IMR-90 (cell line): ENCODE measurements around the gene PDCD2. TPM values are rescaled to one million over a fixed set of nuclear protein-coding genes. Genes with fewer than 3 reads are reported as not detected.
"Not testable (repeated sequence)": the region's sequence is repeated elsewhere in the genome, so short reads cannot be mapped to it uniquely, and the experiment has no call there.

ENCODE experiments used
- ATAC-seq: fragments of 200-7000 bp; cut with Tn5 transposase; 2 replicates; pipeline ENCODE4 v1.9.1; 2020; ENCODE audit warnings: low read depth, mild to moderate bottlenecking, moderate library complexity
- BruUV-seq: library from RNA; stranded (reverse); fragments of 400-500 nt; replicated peaks from 2 replicates; lab custom pipeline; 2021; lab: Mats Ljungman, UMichigan
- CTCF ChIA-PET: fragments of 300-600 bp; formaldehyde crosslinking; extraction: SDS; loops from one replicate; lab custom pipeline; 2021; ENCODE audit warnings: antibody characterized with exemption; lab: Yijun Ruan, JAX
- POLR2A ChIA-PET: fragments of 300-600 bp; sonication (Branson Sonifier 250); formaldehyde crosslinking; loops from one replicate; lab custom pipeline; 2022; ENCODE audit warnings: antibody characterized with exemption; ENCODE audit not compliant: unreplicated experiment; lab: Charles Lee
- DNase-seq: peaks from one replicate; pipeline ENCODE4 v3.0.0; 2013
- H2AFZ ChIP-seq: replicated peaks from 2 replicates; pipeline ENCODE3; 2013; ENCODE audit warnings: low read length, mild to moderate bottlenecking; ENCODE audit not compliant: poor library complexity
- H2AK5ac ChIP-seq: 2 replicates; pipeline ENCODE4 v1.6.1; 2013; ENCODE audit warnings: low read depth, low read length, inconsistent platforms
- H2AK9ac ChIP-seq: replicated peaks from 2 replicates; pipeline ENCODE3; 2013; ENCODE audit warnings: mild to moderate bottlenecking, low read depth, low read length, moderate library complexity; ENCODE audit not compliant: poor library complexity
- H2BK120ac ChIP-seq: 2 replicates; pipeline ENCODE4 v1.6.1; 2013; ENCODE audit warnings: low read depth, low read length, inconsistent platforms
- H2BK15ac ChIP-seq: 3 replicates; pipeline ENCODE4 v1.6.1; 2013; ENCODE audit warnings: low read depth, low read length, inconsistent platforms
- H2BK20ac ChIP-seq: 2 replicates; pipeline ENCODE4 v1.6.1; 2013; ENCODE audit warnings: low read depth, mild to moderate bottlenecking, inconsistent platforms, low read length, moderate library complexity
- H2BK5ac ChIP-seq: 2 replicates; pipeline ENCODE4 v1.6.1; 2013; ENCODE audit warnings: mild to moderate bottlenecking, low read depth, low read length, inconsistent platforms; ENCODE audit not compliant: poor library complexity, severe bottlenecking
- H3K14ac ChIP-seq: replicated peaks from 2 replicates; pipeline ENCODE4 v1.6.1; 2013; ENCODE audit warnings: low read depth, low read length, inconsistent platforms
- H3K18ac ChIP-seq: 2 replicates; pipeline ENCODE4 v1.6.1; 2013; ENCODE audit warnings: low read depth, low read length, control low read depth
- H3K23ac ChIP-seq: 2 replicates; pipeline ENCODE4 v1.6.1; 2013; ENCODE audit warnings: low read depth, low read length, inconsistent platforms
- H3K27ac ChIP-seq: 2 replicates; pipeline ENCODE4 v1.5.1; 2013; ENCODE audit warnings: mild to moderate bottlenecking, control low read depth, low read length; ENCODE audit not compliant: insufficient read depth
- H3K27me3 ChIP-seq: 2 replicates; pipeline ENCODE4 v1.6.1; 2013; ENCODE audit warnings: low read length; ENCODE audit not compliant: control insufficient read depth, insufficient read depth
- H3K36me3 ChIP-seq: 2 replicates; pipeline ENCODE4 v1.6.1; 2013; ENCODE audit warnings: low read length, mixed read lengths; ENCODE audit not compliant: control insufficient read depth, insufficient read depth
- H3K4ac ChIP-seq: 2 replicates; pipeline ENCODE4 v1.6.1; 2013; ENCODE audit warnings: low read depth, low read length, inconsistent platforms
- H3K4me1 ChIP-seq: 2 replicates; pipeline ENCODE4 v1.6.1; 2013; ENCODE audit warnings: low read length, mixed read lengths; ENCODE audit not compliant: control insufficient read depth, insufficient read depth
- H3K4me2 ChIP-seq: 2 replicates; pipeline ENCODE4 v1.6.1; 2013; ENCODE audit warnings: low read depth, mild to moderate bottlenecking, control low read depth, low read length, moderate library complexity
- H3K4me3 ChIP-seq: 2 replicates; pipeline ENCODE4 v1.5.1; 2013; ENCODE audit warnings: low read depth, mild to moderate bottlenecking, control low read depth, low read length, moderate library complexity; ENCODE audit not compliant: insufficient read depth
- H3K56ac ChIP-seq: 2 replicates; pipeline ENCODE4 v1.6.1; 2013; ENCODE audit warnings: low read length, inconsistent platforms; ENCODE audit not compliant: insufficient read depth; ENCODE audit errors: extremely low read depth
- H3K79me1 ChIP-seq, 2 experiments: 2 replicates each; pipeline ENCODE4 v1.6.1; 2013; ENCODE audit warnings: low read length in 2 of 2, inconsistent platforms in 1 of 2, low read depth in 1 of 2
- H3K9ac ChIP-seq: 2 replicates; pipeline ENCODE4 v1.6.1; 2013; ENCODE audit warnings: low read depth, low read length, control low read depth
- H3K9me1 ChIP-seq: 2 replicates; pipeline ENCODE4 v1.6.1; 2013; ENCODE audit warnings: low read length, inconsistent platforms; ENCODE audit not compliant: insufficient read depth
- H3K9me3 ChIP-seq: 2 replicates; pipeline ENCODE4 v1.6.1; 2013; ENCODE audit warnings: low read length; ENCODE audit not compliant: control insufficient read depth, insufficient read depth
- H4K20me1 ChIP-seq: 2 replicates; pipeline ENCODE4 v1.6.1; 2013; ENCODE audit warnings: low read length, inconsistent platforms; ENCODE audit not compliant: insufficient read depth
- H4K5ac ChIP-seq: 2 replicates; pipeline ENCODE4 v1.6.1; 2013; ENCODE audit warnings: mild to moderate bottlenecking, low read depth, low read length, control low read depth
- H4K8ac ChIP-seq, 2 experiments: 2 replicates each; pipeline ENCODE4 v1.6.1; 2013; ENCODE audit warnings: low read depth in 2 of 2, low read length in 2 of 2, control low read depth in 1 of 2, inconsistent platforms in 1 of 2
- H4K91ac ChIP-seq: 2 replicates; pipeline ENCODE4 v1.6.1; 2013; ENCODE audit warnings: low read depth, low read length, inconsistent platforms; ENCODE audit not compliant: insufficient read depth
- MAFK ChIP-seq: IDR thresholded peaks from 2 replicates; pipeline ENCODE4 v1.6.1; 2012; ENCODE audit warnings: low read depth, low read length, improper control_type of control experiment
- WGBS, 2 experiments: methylation state at CpG; one replicate each; pipeline versions ENCODE4 v1.1.5 to v1.1.7; 2013; ENCODE audit warnings: missing lambda C conversion rate in 2 of 2; ENCODE audit not compliant: insufficient read length in 1 of 2; ENCODE audit errors: extremely low coverage in 2 of 2; 5-methylcytosine and 5-hydroxymethylcytosine counted together
- dilution Hi-C: fragments of 300-500 bp; cut with HindIII; formaldehyde crosslinking; loops from one replicate; pipeline ENCODE4 v1.14.3; 2018; ENCODE audit warnings: low sequenced_read_pairs; ENCODE audit not compliant: unreplicated experiment
- in situ Hi-C: fragments of 300-500 bp; cut with MboI; formaldehyde crosslinking; loops from 3 replicates; pipeline ENCODE4 v1.14.3; 2019; ENCODE audit warnings: low sequenced_read_pairs, inconsistent platforms, mixed read lengths
- intact Hi-C: fragments of 100-400 bp; cut with micrococcal nuclease; formaldehyde crosslinking; loops from 2 replicates; pipeline ENCODE4 v1.10.0; 2022
- polyA plus RNA-seq, 3 experiments: library from polyadenylated mRNA; depleted of rRNA; stranded (reverse); fragments of >200 nt; gene quantifications; 2 replicates each; pipeline ENCODE4 v1.2.3, GENCODE V29; 2012; ENCODE audit warnings: low replicate concordance in 1 of 3
- total RNA-seq: library from RNA; depleted of rRNA; stranded (reverse); fragments of >200 nt; gene quantifications from 2 replicates; pipeline ENCODE4 v1.2.3, GENCODE V29; 2012

PDCD2 gene
- total and polyA plus RNA-seq, 2 of the 4 experiments (the other 2 are of a cell fraction) = 46.1 to 48.8 TPM

DNA sequence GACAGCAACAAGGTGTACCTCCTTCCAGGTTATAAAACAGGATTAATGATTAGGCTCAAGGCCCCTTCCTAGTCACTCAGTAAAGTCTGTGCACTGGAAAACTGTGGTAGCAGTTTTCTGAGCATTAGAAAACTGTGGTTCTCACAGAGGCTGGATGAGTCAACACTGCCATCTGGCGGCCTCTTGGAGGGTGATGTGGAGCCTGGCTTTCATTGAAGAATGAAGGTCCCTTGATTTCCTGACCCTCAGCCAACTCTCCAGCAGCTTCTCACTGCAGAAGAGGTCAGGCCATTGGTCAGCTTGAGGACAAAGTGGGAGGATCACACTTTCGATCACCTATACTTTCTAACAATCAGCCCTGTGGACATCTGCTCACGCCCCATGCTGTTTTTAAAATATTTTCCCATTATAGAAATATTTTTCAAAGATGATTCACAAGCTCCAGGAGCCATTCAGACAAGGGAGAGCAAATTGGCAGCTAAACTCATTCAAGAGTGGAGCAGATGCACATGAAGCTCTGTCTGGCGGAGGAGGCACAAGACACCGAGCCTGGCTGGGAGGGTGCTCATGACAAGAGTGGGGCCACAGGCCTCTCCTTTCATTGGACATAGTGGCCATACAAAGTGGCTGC, 54.5 kb downstream of the PDCD2 start (continued):
- no peak for TF ChIP-seq MAFK

DNA sequence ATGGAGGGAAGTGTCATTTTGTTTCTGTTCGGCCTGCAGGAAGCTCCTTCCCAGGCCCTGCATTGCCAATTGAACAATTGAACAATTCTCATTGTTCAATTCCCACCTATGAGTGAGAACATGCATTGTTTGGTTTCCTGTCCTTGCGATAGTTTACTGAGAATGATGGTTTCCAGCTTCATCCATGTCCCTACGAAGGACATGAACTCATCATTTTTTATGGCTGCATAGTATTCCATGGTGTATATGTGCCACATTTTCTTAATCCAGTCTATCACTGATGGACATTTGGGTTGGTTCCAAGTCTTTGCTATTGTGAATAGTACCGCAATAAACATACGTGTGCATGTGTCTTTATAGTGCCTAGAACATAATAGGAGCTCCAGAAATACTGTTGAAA, 56.4 kb downstream of the PDCD2 start:
- H2BK5ac ChIP-seq, H3K4me2 ChIP-seq, H4K5ac ChIP-seq, H3K4me3 ChIP-seq, H3K4me1 ChIP-seq, H3K9ac ChIP-seq, H3K23ac ChIP-seq, H2AK9ac ChIP-seq, POLR2A ChIA-PET, H3K9me3 ChIP-seq, H2AK5ac ChIP-seq, DNase-seq, H3K9me1 ChIP-seq, H3K56ac ChIP-seq, H3K36me3 ChIP-seq, H3K4ac ChIP-seq, ATAC-seq, H3K27ac ChIP-seq, H2BK20ac ChIP-seq, H2AFZ ChIP-seq, H3K18ac ChIP-seq, H3K14ac ChIP-seq, in situ Hi-C loops, H4K91ac ChIP-seq, dilution Hi-C loops, H2BK15ac ChIP-seq, BruUV-seq, H4K8ac ChIP-seq, H4K20me1 ChIP-seq, H2BK120ac ChIP-seq, H3K27me3 ChIP-seq, H3K79me1 ChIP-seq: not testable (repeated sequence)
- intact Hi-C loops = loop anchor here (10.0 kb wide), 1 partner anchor 1003 kb away; no protein-coding TSS in a partner anchor
- no CpG with 5 or more reads among the region's 5 CpGs for WGBS, 2 experiments
- CTCF ChIA-PET = interaction anchor here (0.6 to 1.2 kb wide), 3 partner anchors 9 to 707 kb away, joined by 3 to 5 read pairs (median 3); no protein-coding TSS in a partner anchor
